CD14-positive monocyte (primary cell): ENCODE results near the gene FOXA1. TPM values are rescaled to one million over a fixed set of nuclear protein-coding genes. Genes with fewer than 3 reads are reported as not detected.

ENCODE experiments used
- DNase-seq, 3 donors: peaks; one replicate each; pipeline ENCODE4 v3.0.0-alpha.2; 2011 to 2022
- H2AFZ ChIP-seq: 2 replicates; pipeline ENCODE4 v1.6.0; 2012; ENCODE audit warnings: mild to moderate bottlenecking, low read depth, low read length, inconsistent platforms; ENCODE audit not compliant: insufficient read depth, poor library complexity, severe bottlenecking
- H3K27ac ChIP-seq, 2 donors: 1 replicate in 1 of 2; 2 replicates in 1 of 2; pipeline ENCODE4 v1.5.1; 2012 to 2013; ENCODE audit warnings: low read length in 2 of 2, control low read depth in 1 of 2, inconsistent platforms in 1 of 2, low read depth in 1 of 2, mild to moderate bottlenecking in 1 of 2
- H3K27me3 ChIP-seq, 2 donors: one replicate each; pipeline versions ENCODE4 v1.6.0 to v1.6.1; 2011 to 2013; ENCODE audit warnings: low read length in 2 of 2; ENCODE audit not compliant: control insufficient read depth in 2 of 2, insufficient read depth in 2 of 2
- H3K36me3 ChIP-seq, 2 donors: replicated peaks in 1 of 2; 1 replicate in 1 of 2; 2 replicates in 1 of 2; pipeline versions ENCODE4 v1.5.1 to v1.6.1; 2012 to 2013; ENCODE audit warnings: low read length in 2 of 2, control low read depth in 1 of 2, inconsistent platforms in 1 of 2, mild to moderate bottlenecking in 1 of 2; ENCODE audit not compliant: insufficient read depth in 2 of 2, control insufficient read depth in 1 of 2
- H3K4me1 ChIP-seq, 2 donors: 1 replicate in 1 of 2; 2 replicates in 1 of 2; pipeline versions ENCODE4 v1.5.1 to v1.6.1; 2012 to 2013; ENCODE audit warnings: low read length in 2 of 2, control low read depth in 1 of 2, inconsistent platforms in 1 of 2, mild to moderate bottlenecking in 1 of 2, moderate library complexity in 1 of 2; ENCODE audit not compliant: insufficient read depth in 2 of 2, control insufficient read depth in 1 of 2
- H3K4me2 ChIP-seq: replicated peaks from 2 replicates; pipeline ENCODE3; 2012; ENCODE audit warnings: low read length, moderate library complexity, mild to moderate bottlenecking; ENCODE audit not compliant: poor library complexity, severe bottlenecking; ENCODE audit errors: extremely low read depth
- H3K4me3 ChIP-seq, 3 experiments: fragments of 200-600 bp in 1 of 3; sonication (generic) in 1 of 3; replicated peaks in 1 of 3; 1 replicate in 2 of 3; 2 replicates in 1 of 3; pipeline ENCODE4 v1.5.1; 2011 to 2013; ENCODE audit warnings: low read length in 3 of 3, mild to moderate bottlenecking in 3 of 3, control low read depth in 2 of 3, low read depth in 2 of 3, inconsistent platforms in 1 of 3, moderate library complexity in 1 of 3
- H3K79me2 ChIP-seq: 2 replicates; pipeline ENCODE4 v1.6.0; 2012; ENCODE audit warnings: mild to moderate bottlenecking, control low read depth, inconsistent platforms, low read length, moderate library complexity; ENCODE audit not compliant: insufficient read depth
- H3K9ac ChIP-seq: 2 replicates; pipeline ENCODE4 v1.6.0; 2017; ENCODE audit warnings: low read length, mild to moderate bottlenecking; ENCODE audit not compliant: insufficient read depth, poor library complexity, severe bottlenecking
- H3K9me3 ChIP-seq, 2 donors: replicated peaks in 1 of 2; 1 replicate in 1 of 2; 2 replicates in 1 of 2; pipeline versions ENCODE4 v1.5.1 to v1.6.1; 2012 to 2013; ENCODE audit warnings: low read length in 2 of 2, control low read depth in 1 of 2; ENCODE audit not compliant: control insufficient read depth in 1 of 2, insufficient read depth in 1 of 2
- H4K20me1 ChIP-seq: 2 replicates; pipeline ENCODE4 v1.6.0; 2012; ENCODE audit warnings: mild to moderate bottlenecking, low read length, control low read depth, moderate library complexity; ENCODE audit not compliant: insufficient read depth
- H3K27ac Mint-ChIP-seq, 7 donors: one replicate each; pipeline ENCODE4 v1.8.0; 2020; ENCODE audit warnings: mild to moderate bottlenecking in 7 of 7, mixed read lengths in 7 of 7, moderate library complexity in 6 of 7, inconsistent platforms in 2 of 7
- H3K27me3 Mint-ChIP-seq, 3 donors: one replicate each; pipeline ENCODE4 v1.8.0; 2021 to 2022; ENCODE audit warnings: low read depth in 3 of 3, mild to moderate bottlenecking in 3 of 3, mixed read lengths in 3 of 3, moderate library complexity in 3 of 3, inconsistent platforms in 1 of 3
- H3K36me3 Mint-ChIP-seq, 2 donors: one replicate each; pipeline ENCODE4 v1.8.0; 2020; ENCODE audit warnings: mixed read lengths in 2 of 2, inconsistent platforms in 1 of 2, mild to moderate bottlenecking in 1 of 2
- H3K4me1 Mint-ChIP-seq: one replicate; pipeline ENCODE4 v1.8.0; 2020; ENCODE audit warnings: mild to moderate bottlenecking, mixed read lengths
- H3K4me3 Mint-ChIP-seq, 2 donors: one replicate each; pipeline ENCODE4 v1.8.0; 2020; ENCODE audit warnings: mild to moderate bottlenecking in 2 of 2, mixed read lengths in 2 of 2, moderate library complexity in 1 of 2
- H3K9me3 Mint-ChIP-seq, 7 donors: one replicate each; pipeline ENCODE4 v1.8.0; 2020 to 2022; ENCODE audit warnings: mixed read lengths in 7 of 7, mild to moderate bottlenecking in 6 of 7, moderate library complexity in 6 of 7, inconsistent platforms in 2 of 7
- WGBS: methylation state at CpG from one replicate; pipeline ENCODE4 v1.1.5; 2013; ENCODE audit warnings: missing lambda C conversion rate; ENCODE audit not compliant: insufficient coverage; 5-methylcytosine and 5-hydroxymethylcytosine counted together
- intact Hi-C, 2 donors: fragments of 100-400 bp; cut with micrococcal nuclease; formaldehyde crosslinking; loops; one replicate each; pipeline versions ENCODE4 v1.15.0 to v1.15.1; 2023
- polyA plus RNA-seq, 3 donors: library from polyadenylated mRNA; depleted of rRNA in 1 of 3; unstranded in 2 of 3; stranded (reverse) in 1 of 3; fragments of 300-500 nt in 2 of 3; fragments of >200 nt in 1 of 3; fragmentation: Illumina TruSeq in 2 of 3; gene quantifications; 1 replicate in 2 of 3; 2 replicates in 1 of 3; pipeline ENCODE4 v1.2.3, GENCODE V29; 2012 to 2021
- TF ChIP-seq, protein P1 (sequence below): fragments of 200-600 bp; IDR thresholded peaks from one replicate; pipeline ENCODE4 v1.8.0; 2022; ENCODE audit warnings: antibody characterized with exemption, mild to moderate bottlenecking

The FOXA1 gene
- polyA plus RNA-seq, 3 donors = 0.09 TPM; not detected in 2

DNA sequence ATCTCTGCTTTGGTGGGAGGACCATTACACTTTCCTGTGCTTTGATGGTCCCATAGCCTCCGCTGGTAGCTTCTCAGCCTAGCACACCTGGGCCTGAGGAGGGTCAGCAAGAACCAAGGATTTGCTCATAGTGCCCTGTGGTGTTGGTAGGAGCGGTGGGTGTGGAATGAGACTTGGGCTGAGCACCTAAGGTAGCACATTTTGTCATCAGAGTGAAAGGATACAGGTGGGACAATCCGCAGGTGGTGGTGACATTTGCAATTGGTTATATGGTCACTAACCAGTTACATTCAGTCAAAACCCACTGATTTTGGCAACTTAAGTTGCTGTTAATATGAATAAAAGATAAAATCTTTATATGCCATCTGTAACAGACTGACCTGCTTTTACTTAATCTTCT, 47.1 kb upstream of the FOXA1 start:
- H3K4me1 ChIP-seq = no peaks in the 10 kb centered on the region
- peak overlapping the region in 1 of 7 donors; percentile 34 for H3K27ac Mint-ChIP-seq
- no peak overlapping the region for H2AFZ ChIP-seq
- no peaks in the 10 kb centered on the region for H3K4me1 Mint-ChIP-seq
- H3K4me2 ChIP-seq = no peak overlapping the region
- WGBS = 80% methylated on average over 2 of the region's 3 CpGs
- peaks cover 0 to 2% (median 2%) of the 10 kb centered on the region in 3 donors for H3K27me3 Mint-ChIP-seq
- no peak for DNase-seq
- no peak overlapping the region for H3K4me3 ChIP-seq
- H3K79me2 ChIP-seq = no peaks in the 10 kb centered on the region
- H3K36me3 Mint-ChIP-seq = no peaks in the 10 kb centered on the region
- H3K27me3 ChIP-seq = no peaks in the 10 kb centered on the region
- H3K36me3 ChIP-seq = no peaks in the 10 kb centered on the region
- TF ChIP-seq, protein P1, sequence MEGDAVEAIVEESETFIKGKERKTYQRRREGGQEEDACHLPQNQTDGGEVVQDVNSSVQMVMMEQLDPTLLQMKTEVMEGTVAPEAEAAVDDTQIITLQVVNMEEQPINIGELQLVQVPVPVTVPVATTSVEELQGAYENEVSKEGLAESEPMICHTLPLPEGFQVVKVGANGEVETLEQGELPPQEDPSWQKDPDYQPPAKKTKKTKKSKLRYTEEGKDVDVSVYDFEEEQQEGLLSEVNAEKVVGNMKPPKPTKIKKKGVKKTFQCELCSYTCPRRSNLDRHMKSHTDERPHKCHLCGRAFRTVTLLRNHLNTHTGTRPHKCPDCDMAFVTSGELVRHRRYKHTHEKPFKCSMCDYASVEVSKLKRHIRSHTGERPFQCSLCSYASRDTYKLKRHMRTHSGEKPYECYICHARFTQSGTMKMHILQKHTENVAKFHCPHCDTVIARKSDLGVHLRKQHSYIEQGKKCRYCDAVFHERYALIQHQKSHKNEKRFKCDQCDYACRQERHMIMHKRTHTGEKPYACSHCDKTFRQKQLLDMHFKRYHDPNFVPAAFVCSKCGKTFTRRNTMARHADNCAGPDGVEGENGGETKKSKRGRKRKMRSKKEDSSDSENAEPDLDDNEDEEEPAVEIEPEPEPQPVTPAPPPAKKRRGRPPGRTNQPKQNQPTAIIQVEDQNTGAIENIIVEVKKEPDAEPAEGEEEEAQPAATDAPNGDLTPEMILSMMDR = no peak
- H3K9me3 Mint-ChIP-seq = peaks cover 0 to 3% (median 0%) of the 10 kb centered on the region in 7 donors
- no peak overlapping the region for H3K27ac ChIP-seq
- H3K4me3 Mint-ChIP-seq = no peak overlapping the region
- no peak overlapping the region for H3K9ac ChIP-seq
- no peaks in the 10 kb centered on the region for H3K9me3 ChIP-seq
- intact Hi-C loops = no loop called here
- H4K20me1 ChIP-seq = no peaks in the 10 kb centered on the region

DNA sequence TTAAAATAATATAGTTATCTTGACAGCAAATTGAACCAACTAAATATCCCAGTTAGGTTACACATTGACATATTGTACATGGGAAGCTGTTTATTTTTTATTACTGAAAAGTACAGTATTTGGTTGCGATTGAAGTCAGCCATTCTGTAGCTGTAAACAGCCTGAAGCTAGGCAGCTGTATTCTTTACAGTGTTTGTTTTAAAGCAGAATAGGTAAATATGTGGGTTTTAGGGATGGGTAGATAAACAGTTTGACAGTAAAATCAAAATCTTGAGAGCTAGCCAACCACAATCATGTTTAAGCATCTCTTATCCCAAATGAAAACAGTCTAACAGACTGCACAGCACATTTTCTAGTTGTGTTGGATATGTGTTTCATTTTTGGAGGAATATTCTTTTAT, 46.1 kb upstream of the FOXA1 start:
- Histone ChIP-seq H3K9ac (no peak overlapping the region), H2AFZ (no peak overlapping the region), H3K9me3 (no peaks in the 10 kb centered on the region), H3K4me2 (no peak overlapping the region), H3K79me2 (no peaks in the 10 kb centered on the region), H3K27me3 (no peaks in the 10 kb centered on the region), H4K20me1 (no peaks in the 10 kb centered on the region), H3K4me3 (no peak overlapping the region), H3K36me3 (no peaks in the 10 kb centered on the region), H3K4me1 (no peaks in the 10 kb centered on the region), H3K27ac (no peak overlapping the region)
- Mint-ChIP-seq H3K27ac (no peak overlapping the region), H3K4me1 (no peaks in the 10 kb centered on the region), H3K9me3 (peaks cover 0 to 3% (median 0%) of the 10 kb centered on the region in 7 donors), H3K4me3 (no peak overlapping the region), H3K36me3 (no peaks in the 10 kb centered on the region), H3K27me3 (peaks cover 0 to 2% (median 2%) of the 10 kb centered on the region in 3 donors)
- intact Hi-C loops = no loop called here
- WGBS = 100% methylated on average over 1 of the region's 1 CpG
- TF ChIP-seq, protein P1 = no peak
- DNase-seq = no peak
